Astrocyte of the spinal cord (primary cell): ENCODE measurements around the gene ANKRD31.

Source experiments
- DNase-seq: peaks from one replicate; pipeline ENCODE4 v3.0.0; 2011; ENCODE audit warnings: low read depth, low spot score
- H3K4me3 ChIP-seq: 2 replicates; pipeline ENCODE4 v1.5.1; 2011; ENCODE audit warnings: low read depth, mild to moderate bottlenecking, low read length, moderate library complexity
- CTCF ChIP-seq: IDR thresholded peaks from 2 replicates; pipeline ENCODE4 v1.5.1; 2012; ENCODE audit warnings: low read depth, mild to moderate bottlenecking, low read length, inconsistent platforms
- in situ Hi-C: cut with HindIII; loops from 2 replicates; pipeline ENCODE4 v1.10.0; 2017; ENCODE audit warnings: low sequenced_read_pairs

The ANKRD31 gene

DNA sequence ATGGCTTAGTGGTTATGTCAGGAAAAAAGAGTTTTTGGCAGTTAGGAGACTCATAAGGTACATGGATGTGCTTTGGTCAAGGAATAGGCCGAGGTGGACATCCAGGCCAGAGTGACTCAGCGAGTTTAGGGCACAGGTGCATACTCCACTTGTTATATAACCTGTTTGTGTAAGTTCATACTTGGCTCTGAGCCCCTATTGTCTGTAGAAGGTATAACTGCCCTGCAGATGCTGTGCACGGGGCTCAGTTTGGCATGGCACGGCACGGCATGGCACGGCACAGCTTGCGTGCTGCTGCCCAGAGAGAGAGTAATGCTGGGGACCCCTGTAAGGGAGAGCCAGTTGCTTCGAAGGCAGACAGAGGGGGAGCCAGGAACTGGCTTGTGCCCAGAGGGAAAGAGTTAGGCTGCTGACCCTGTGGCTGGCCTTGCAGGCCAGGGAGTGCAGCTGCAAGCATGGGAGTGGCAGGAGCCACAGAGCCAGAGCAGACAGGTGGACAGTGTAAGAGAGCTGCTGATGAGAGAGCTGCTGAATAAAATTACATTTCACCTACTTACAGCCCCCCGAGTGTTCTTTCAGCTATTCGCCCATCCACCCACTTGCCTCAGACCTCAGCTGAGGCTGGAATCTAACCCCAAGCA, 216.5 kb downstream of the ANKRD31 start:
- H3K4me3 ChIP-seq: no peak overlapping the region
- TF ChIP-seq CTCF: no peak
- no peak for DNase-seq
- in situ Hi-C loops: no loop called here

- in situ Hi-C loops: no loop called here
- TF ChIP-seq CTCF: no peak
- DNase-seq: no peak
- H3K4me3 ChIP-seq: no peak overlapping the region
These were observed 217.7 kb downstream of the ANKRD31 start for GRCh38 chr5:75018805-75019587.
